HepG2 (cell line): ENCODE data around the gene EIF4ENIF1. TPM values are rescaled to one million over a fixed set of nuclear protein-coding genes. Genes with fewer than 3 reads are reported as not detected.

ENCODE experiments used
- ATAC-seq: fragments of 200-7000 bp; cut with Tn5 transposase; 3 replicates; pipeline ENCODE4 v1.9.1; 2020; ENCODE audit warnings: mild to moderate bottlenecking, moderate library complexity
- BruUV-seq: library from RNA; stranded (reverse); fragments of 400-500 nt; replicated peaks from 2 replicates; lab custom pipeline; 2021; lab: Mats Ljungman, UMichigan
- CTCF ChIA-PET: fragments of 300-600 bp; formaldehyde crosslinking; extraction: SDS; loops from one replicate; lab custom pipeline; 2021; ENCODE audit warnings: low total read pairs, inconsistent platforms, low intra/inter-chr PET ratio; lab: Yijun Ruan, JAX
- POLR2A ChIA-PET: fragments of 350-600 bp; sonication (Branson Sonifier 250); formaldehyde crosslinking; loops from one replicate; lab custom pipeline; 2020; ENCODE audit warnings: antibody characterized with exemption, inconsistent platforms; lab: Yijun Ruan, JAX
- DNase-seq: peaks from one replicate; pipeline ENCODE4 v3.0.0-alpha.2; 2015; ENCODE audit warnings: low spot score
- FAIRE-seq: peaks from 3 replicates; lab custom pipeline; 2011; peaks lifted over from hg19 to GRCh38; lab: Jason Lieb, UNC
- H2AFZ ChIP-seq: one replicate; pipeline ENCODE4 v1.6.1; 2011; ENCODE audit warnings: low read length, inconsistent platforms
- H3K27ac ChIP-seq: fragments of 300-600 bp; 3 replicates; pipeline ENCODE4 v1.8.0; 2011; ENCODE audit warnings: mixed run types, mild to moderate bottlenecking, mixed read lengths, low read length, inconsistent platforms; ENCODE audit not compliant: insufficient read depth; ENCODE audit errors: extremely low read length
- H3K27me3 ChIP-seq, 2 experiments: fragments of 200-600 bp in 1 of 2; 2 replicates in 1 of 2; 3 replicates in 1 of 2; pipeline versions ENCODE4 v1.6.0 to v1.8.0; 2011; ENCODE audit warnings: low read length in 2 of 2, mild to moderate bottlenecking in 2 of 2, moderate library complexity in 2 of 2, inconsistent platforms in 1 of 2; ENCODE audit not compliant: insufficient read depth in 2 of 2, control insufficient read depth in 1 of 2
- H3K36me3 ChIP-seq, 2 experiments: fragments of 200-600 bp in 1 of 2; replicated peaks in 1 of 2; 2 replicates in 1 of 2; 3 replicates in 1 of 2; pipeline versions ENCODE4 v1.5.1 to v1.8.0; 2011; ENCODE audit warnings: low read length in 2 of 2, inconsistent platforms in 1 of 2; ENCODE audit not compliant: insufficient read depth in 2 of 2, control insufficient read depth in 1 of 2
- H3K4me1 ChIP-seq: 2 replicates; pipeline ENCODE4 v1.5.1; 2012; ENCODE audit warnings: low read length, inconsistent platforms; ENCODE audit not compliant: insufficient read depth
- H3K4me2 ChIP-seq: 2 replicates; pipeline ENCODE4 v1.6.0; 2011; ENCODE audit warnings: low read depth, low read length, inconsistent platforms
- H3K4me3 ChIP-seq, 3 experiments: fragments of 200-600 bp in 1 of 3; sonication (generic), shearing (Covaris generic) in 1 of 3; replicated peaks in 1 of 3; 2 replicates each; pipeline ENCODE4 v1.5.1; 2011 to 2016; ENCODE audit warnings: low read length in 3 of 3, inconsistent platforms in 2 of 3, low read depth in 2 of 3, mild to moderate bottlenecking in 2 of 3, control low read depth in 1 of 3, mixed read lengths in 1 of 3; ENCODE audit not compliant: insufficient read depth in 1 of 3
- H3K79me2 ChIP-seq: one replicate; pipeline ENCODE4 v1.6.1; 2011; ENCODE audit warnings: low read length, inconsistent platforms; ENCODE audit not compliant: insufficient read depth
- H3K9ac ChIP-seq: 2 replicates; pipeline ENCODE4 v1.6.0; 2011; ENCODE audit warnings: mild to moderate bottlenecking, low read depth, low read length, inconsistent platforms; ENCODE audit not compliant: insufficient read depth
- H3K9me3 ChIP-seq: 2 replicates; pipeline ENCODE4 v1.5.1; 2012; ENCODE audit warnings: mild to moderate bottlenecking, low read length
- H4K20me1 ChIP-seq: 2 replicates; pipeline ENCODE4 v1.6.0; 2011; ENCODE audit warnings: inconsistent platforms, mild to moderate bottlenecking, low read length, moderate library complexity; ENCODE audit not compliant: insufficient read depth
- JUN ChIP-seq: sonication (generic); formaldehyde crosslinking; IDR thresholded peaks from 2 replicates; pipeline ENCODE4 v1.4.0; 2020; ENCODE audit warnings: mild to moderate bottlenecking, missing genetic modification reagents
- KDM6A ChIP-seq: IDR thresholded peaks from 2 replicates; pipeline ENCODE4 v1.6.1; 2016; ENCODE audit warnings: low read depth
- NCOA1 ChIP-seq: sonication (generic); formaldehyde crosslinking; IDR thresholded peaks from 2 replicates; pipeline ENCODE4 v1.9.0; 2021; ENCODE audit warnings: missing genetic modification reagents
- PHF21A ChIP-seq: sonication (generic); formaldehyde crosslinking; IDR thresholded peaks from 2 replicates; pipeline ENCODE4 v1.5.0; 2020; ENCODE audit warnings: mild to moderate bottlenecking, missing genetic modification reagents
- TIGD3 ChIP-seq: sonication (generic); formaldehyde crosslinking; IDR thresholded peaks from 2 replicates; pipeline ENCODE4 v1.5.1; 2020; ENCODE audit warnings: mild to moderate bottlenecking, missing genetic modification reagents, borderline replicate concordance
- ZNF253 ChIP-seq: sonication (generic); formaldehyde crosslinking; IDR thresholded peaks from 2 replicates; pipeline ENCODE4 v1.8.0; 2022; ENCODE audit warnings: mild to moderate bottlenecking, missing genetic modification reagents, borderline replicate concordance
- ZNF281 ChIP-seq: sonication (generic); formaldehyde crosslinking; IDR thresholded peaks from 2 replicates; pipeline ENCODE4 v1.4.0; 2020; ENCODE audit warnings: missing genetic modification reagents, borderline replicate concordance
- WGBS: methylation state at CpG from one replicate; pipeline ENCODE4 v1.1.6; 2017; ENCODE audit warnings: low lambda C conversion rate; 5-methylcytosine and 5-hydroxymethylcytosine counted together
- in situ Hi-C: cut with HindIII; loops from 2 replicates; pipeline ENCODE4 v1.10.0; 2017; ENCODE audit warnings: low pct_unique_long_range_greater_than_20kb; ENCODE audit not compliant: extremely low pct_ligation_motif_present
- intact Hi-C: fragments of 100-400 bp; cut with micrococcal nuclease; formaldehyde crosslinking; loops from one replicate; pipeline ENCODE4 v1.10.0; 2022; ENCODE audit not compliant: unreplicated experiment
- polyA plus RNA-seq, 8 experiments: library from polyadenylated mRNA; depleted of rRNA in 3 of 8; stranded (reverse) in 7 of 8; unstranded in 1 of 8; fragments of >200 nt; fragmentation: Illumina TruSeq in 4 of 8; extraction: Trizol in 4 of 8; gene quantifications; 2 replicates each; pipeline versions ENCODE4 v1.2.1 to v1.2.3, GENCODE V29; 2011 to 2016; ENCODE audit warnings: low read depth in 4 of 8, missing spikeins in 1 of 8, mixed read lengths in 1 of 8; ENCODE audit not compliant: insufficient read depth in 1 of 8
- total RNA-seq, 5 experiments: library from RNA; depleted of rRNA; stranded (reverse); fragments of >200 nt; fragmentation: Illumina TruSeq; extraction: Trizol; gene quantifications; 2 replicates each; pipeline ENCODE4 v1.2.3, GENCODE V29; 2016; ENCODE audit warnings: low read depth in 1 of 5

Gene EIF4ENIF1
- total and polyA plus RNA-seq, 2 of the 13 experiments (the other 11 are each of a cell fraction or from before 2014, with no cell fraction given) = 11.9 to 12.3 TPM

DNA sequence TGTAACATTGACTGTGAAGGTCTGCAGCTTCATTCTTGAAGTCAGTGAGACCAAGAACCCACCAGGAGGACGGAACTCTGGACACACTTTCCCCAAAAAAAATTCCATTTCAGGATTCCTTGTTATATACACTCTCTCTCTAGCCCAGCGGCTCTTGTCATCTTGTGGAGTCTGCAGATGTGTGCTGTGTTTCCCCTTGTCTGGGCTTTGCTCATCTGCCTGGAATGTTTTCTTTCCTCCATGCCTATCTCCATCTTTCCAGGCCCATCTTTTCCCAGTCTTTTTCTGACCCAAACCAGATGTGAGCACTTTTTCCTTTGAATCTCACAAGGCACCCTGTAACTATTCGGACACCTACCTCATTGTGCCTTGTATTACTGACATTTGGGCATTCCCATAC, 95.3 kb downstream of the EIF4ENIF1 start:
- no peak overlapping the region for H3K9ac ChIP-seq
- no peak for FAIRE-seq
- no peaks in the 10 kb centered on the region for H4K20me1 ChIP-seq
- TF ChIP-seq PHF21A (CRISPR knock-in tag) = no peak
- TF ChIP-seq TIGD3 = no peak
- TF ChIP-seq JUN (CRISPR knock-in tag) = no peak
- TF ChIP-seq ZNF253 = no peak
- no peak for TF ChIP-seq NCOA1 (CRISPR knock-in tag)
- no peak for TF ChIP-seq KDM6A (CRISPR knock-in tag)
- TF ChIP-seq ZNF281 (CRISPR knock-in tag) = no peak
- intact Hi-C loops (no loop called here), in situ Hi-C loops (no loop called here)
- CTCF ChIA-PET = no interaction called here
- no peak overlapping the region for H3K4me2 ChIP-seq
- peaks cover 25% of the 10 kb centered on the region for H3K4me1 ChIP-seq
- no peaks in the 10 kb centered on the region for H3K27me3 ChIP-seq
- WGBS = 66% methylated on average over 3 of the region's 3 CpGs
- no peak for DNase-seq
- POLR2A ChIA-PET = no interaction called here
- H3K4me3 ChIP-seq = no peak overlapping the region
- H3K36me3 ChIP-seq = no peaks in the 10 kb centered on the region
- no TSS peak for BruUV-seq
- H3K27ac ChIP-seq = no peak overlapping the region
- no peaks in the 10 kb centered on the region for H3K9me3 ChIP-seq
- ATAC-seq = no peak
- H2AFZ ChIP-seq = no peak overlapping the region
- no peaks in the 10 kb centered on the region for H3K79me2 ChIP-seq
